Stimulated activated effector memory CD8-positive, alpha-beta T cell treated with anti-CD3 and anti-CD28 coated beads, Interleukin-12 subunit alpha, Interleukin-12 subunit beta, amount 100 ng/mL, for 72 hours (primary cell): Measurements from ENCODE around the gene PPP2R2C.

Experiments used
- ATAC-seq: fragments of 150-1000 bp; cut with Tn5 transposase; 2 replicates; pipeline ENCODE4 v1.10.0; 2021
- DNase-seq, 2 donors: peaks; one replicate each; pipeline ENCODE4 v3.0.0; 2021 to 2022; ENCODE audit warnings: low spot score in 2 of 2
- H3K27ac Mint-ChIP-seq: one replicate; pipeline ENCODE4 v1.8.0; 2022; ENCODE audit warnings: mild to moderate bottlenecking, mixed read lengths
- H3K36me3 Mint-ChIP-seq: one replicate; pipeline ENCODE4 v1.8.0; 2022; ENCODE audit warnings: mild to moderate bottlenecking, mixed read lengths
- H3K4me1 Mint-ChIP-seq: one replicate; pipeline ENCODE4 v1.8.0; 2022; ENCODE audit warnings: mixed read lengths
- H3K4me3 Mint-ChIP-seq: one replicate; pipeline ENCODE4 v1.8.0; 2022; ENCODE audit warnings: mild to moderate bottlenecking, mixed read lengths
- H3K9me3 Mint-ChIP-seq: one replicate; pipeline ENCODE4 v1.8.0; 2022; ENCODE audit warnings: mixed read lengths

Gene PPP2R2C

GRCh38 chr4:6500481-6501140 is 28.2 kb upstream of the PPP2R2C start:
- no peak for DNase-seq
- ATAC-seq: no peak
- Mint-ChIP-seq H3K9me3 (peaks cover 6% of the 10 kb centered on the region), H3K36me3 (no peaks in the 10 kb centered on the region), H3K4me3 (no peak overlapping the region), H3K27ac (no peak overlapping the region), H3K4me1 (no peaks in the 10 kb centered on the region)

- Mint-ChIP-seq H3K27ac (no peak overlapping the region), H3K4me1 (no peaks in the 10 kb centered on the region), H3K4me3 (no peak overlapping the region), H3K36me3 (no peaks in the 10 kb centered on the region), H3K9me3 (peaks cover 3% of the 10 kb centered on the region)
- ATAC-seq: no peak
- DNase-seq: no peak
These were observed 26.8 kb upstream of the PPP2R2C start for GRCh38 chr4:6499238-6499600.

- DNase-seq: no peak
- Mint-ChIP-seq H3K36me3 (no peaks in the 10 kb centered on the region), H3K4me1 (no peaks in the 10 kb centered on the region), H3K9me3 (no peaks in the 10 kb centered on the region), H3K27ac (no peak overlapping the region), H3K4me3 (no peak overlapping the region)
- ATAC-seq: no peak
These were observed 26.3 kb upstream of the PPP2R2C start for GRCh38 chr4:6498511-6499237.

GRCh38 chr4:6497796-6498195 is 25.4 kb upstream of the PPP2R2C start:
- peak in 1 of 2 donors; percentile 22 for DNase-seq
- Mint-ChIP-seq H3K36me3 (no peaks in the 10 kb centered on the region), H3K27ac (no peak overlapping the region), H3K4me3 (no peak overlapping the region), H3K4me1 (no peaks in the 10 kb centered on the region), H3K9me3 (no peaks in the 10 kb centered on the region)
- ATAC-seq: no peak

GRCh38 chr4:6495736-6496135 is 23.3 kb upstream of the PPP2R2C start:
- H3K36me3 Mint-ChIP-seq: no peaks in the 10 kb centered on the region
- no peak for ATAC-seq
- no peak overlapping the region for H3K27ac Mint-ChIP-seq
- DNase-seq: peak in 1 of 2 donors; percentile 10
- H3K4me3 Mint-ChIP-seq: no peak overlapping the region
- no peaks in the 10 kb centered on the region for H3K4me1 Mint-ChIP-seq
- no peaks in the 10 kb centered on the region for H3K9me3 Mint-ChIP-seq

- Mint-ChIP-seq H3K4me1 (no peaks in the 10 kb centered on the region), H3K27ac (no peak overlapping the region)
These were observed 22.8 kb upstream of the PPP2R2C start for GRCh38 chr4:6495296-6495590.

GRCh38 chr4:6494431-6495295 is 22.2 kb upstream of the PPP2R2C start:
- no peak overlapping the region for H3K27ac Mint-ChIP-seq
- peak in 1 of 2 donors; percentile 22 for DNase-seq

More at GRCh38 chr4:6495296-6495590, 22.8 kb upstream of the PPP2R2C start:
- DNase-seq (peak in 1 of 2 donors; percentile 44), ATAC-seq (no peak)
- H3K9me3 Mint-ChIP-seq: no peaks in the 10 kb centered on the region
- H3K36me3 Mint-ChIP-seq: no peaks in the 10 kb centered on the region
- H3K4me3 Mint-ChIP-seq: no peak overlapping the region

GRCh38 chr4:6493658-6494304 is 21.4 kb upstream of the PPP2R2C start:
- no peak overlapping the region for H3K27ac Mint-ChIP-seq
- no peaks in the 10 kb centered on the region for H3K4me1 Mint-ChIP-seq
- no peaks in the 10 kb centered on the region for H3K9me3 Mint-ChIP-seq
- no peak overlapping the region for H3K4me3 Mint-ChIP-seq
- ATAC-seq (no peak), DNase-seq (peak in 1 of 2 donors; percentile 22)
- H3K36me3 Mint-ChIP-seq: no peaks in the 10 kb centered on the region

More at GRCh38 chr4:6494431-6495295, 22.2 kb upstream of the PPP2R2C start:
- Mint-ChIP-seq H3K4me3 (no peak overlapping the region), H3K9me3 (no peaks in the 10 kb centered on the region), H3K36me3 (no peaks in the 10 kb centered on the region), H3K4me1 (no peaks in the 10 kb centered on the region)
- no peak for ATAC-seq

- DNase-seq: peak in 1 of 2 donors; percentile 25
These were observed 20.6 kb upstream of the PPP2R2C start for GRCh38 chr4:6492861-6493657.

GRCh38 chr4:6492027-6492590 is 19.7 kb upstream of the PPP2R2C start:
- no peak overlapping the region for H3K27ac Mint-ChIP-seq
- H3K4me1 Mint-ChIP-seq: no peaks in the 10 kb centered on the region

More at GRCh38 chr4:6492861-6493657, 20.6 kb upstream of the PPP2R2C start:
- H3K4me1 Mint-ChIP-seq: no peaks in the 10 kb centered on the region
- H3K27ac Mint-ChIP-seq: no peak overlapping the region
- no peaks in the 10 kb centered on the region for H3K36me3 Mint-ChIP-seq
- H3K4me3 Mint-ChIP-seq: no peak overlapping the region
- H3K9me3 Mint-ChIP-seq: peaks cover under 1% of the 10 kb centered on the region
- no peak for ATAC-seq

GRCh38 chr4:6491235-6491634 is 18.8 kb upstream of the PPP2R2C start:
- Mint-ChIP-seq H3K27ac (no peak overlapping the region), H3K36me3 (no peaks in the 10 kb centered on the region), H3K4me3 (no peak overlapping the region), H3K4me1 (no peaks in the 10 kb centered on the region), H3K9me3 (peaks cover 13% of the 10 kb centered on the region)
- ATAC-seq (no peak), DNase-seq (peak in 1 of 2 donors; percentile 17)

More at GRCh38 chr4:6492027-6492590, 19.7 kb upstream of the PPP2R2C start:
- no peaks in the 10 kb centered on the region for H3K36me3 Mint-ChIP-seq
- peak in 1 of 2 donors; percentile 32 for DNase-seq
- H3K4me3 Mint-ChIP-seq: no peak overlapping the region
- ATAC-seq: no peak
- peaks cover 7% of the 10 kb centered on the region for H3K9me3 Mint-ChIP-seq

- Mint-ChIP-seq H3K36me3 (no peaks in the 10 kb centered on the region), H3K27ac (no peak overlapping the region), H3K4me1 (no peaks in the 10 kb centered on the region), H3K4me3 (no peak overlapping the region), H3K9me3 (peaks cover 16% of the 10 kb centered on the region)
- ATAC-seq (no peak), DNase-seq (peak in 1 of 2 donors; percentile 10)
These were observed 17.5 kb upstream of the PPP2R2C start for GRCh38 chr4:6489927-6490326.

- H3K4me1 Mint-ChIP-seq: no peaks in the 10 kb centered on the region
- ATAC-seq (no peak), DNase-seq (no peak)
- H3K9me3 Mint-ChIP-seq: peaks cover 16% of the 10 kb centered on the region
- no peak overlapping the region for H3K4me3 Mint-ChIP-seq
- no peaks in the 10 kb centered on the region for H3K36me3 Mint-ChIP-seq
- H3K27ac Mint-ChIP-seq: no peak overlapping the region
These were observed 15.1 kb upstream of the PPP2R2C start for GRCh38 chr4:6487466-6487865.

GRCh38 chr4:6480534-6481088 is 8.2 kb upstream of the PPP2R2C start:
- Mint-ChIP-seq H3K9me3 (peaks cover under 1% of the 10 kb centered on the region), H3K27ac (no peak overlapping the region), H3K4me1 (no peaks in the 10 kb centered on the region), H3K4me3 (no peak overlapping the region), H3K36me3 (no peaks in the 10 kb centered on the region)
- ATAC-seq (no peak), DNase-seq (no peak)
